NCI-H345 (cell line): ENCODE results near the gene HP1BP3.
A peak's percentile ranks its signal among the peaks of the same experiment; 100 is the strongest.

Experiments used
- DNase-seq: peaks from one replicate; lab custom pipeline; 2025; lab: John Stamatoyannopoulos, UW

Gene HP1BP3

GRCh38 chr1:20770314-20771087 is 16.6 kb downstream of the HP1BP3 start:
- no peak for DNase-seq

GRCh38 chr1:20767271-20767670 is 19.8 kb downstream of the HP1BP3 start:
- DNase-seq, result no peak

GRCh38 chr1:20763417-20763816 is 23.7 kb downstream of the HP1BP3 start:
- no peak for DNase-seq

GRCh38 chr1:20760322-20760721 is 26.8 kb downstream of the HP1BP3 start:
- no peak for DNase-seq

GRCh38 chr1:20753589-20753988 is 33.5 kb downstream of the HP1BP3 start:
- DNase-seq, result no peak

- DNase-seq, result no peak
Measured at GRCh38 chr1:20751462-20751990, 35.6 kb downstream of the HP1BP3 start.

GRCh38 chr1:20742671-20743070 is 44.4 kb downstream of the HP1BP3 start:
- DNase-seq, result no peak

GRCh38 chr1:20740781-20741180 is 46.3 kb downstream of the HP1BP3 start:
- no peak for DNase-seq

- no peak for DNase-seq
Measured at GRCh38 chr1:20739225-20739624, 47.9 kb downstream of the HP1BP3 start.

GRCh38 chr1:20735581-20736111 is 51.5 kb downstream of the HP1BP3 start:
- peak; percentile 24 for DNase-seq

GRCh38 chr1:20733360-20733975 is 53.6 kb downstream of the HP1BP3 start:
- no peak for DNase-seq

- peak; percentile 80 for DNase-seq
Measured at GRCh38 chr1:20732588-20733359, 54.3 kb downstream of the HP1BP3 start, which contains the start of gene SH2D5. SH2D5 (minus strand) TSS chr1:20732703; CDS start chr1:20728044, 4,659 bp downstream.

GRCh38 chr1:20732071-20732587 is 55.0 kb downstream of the HP1BP3 start:
- DNase-seq, result peak; percentile 80

- DNase-seq, result no peak
Measured at GRCh38 chr1:20731057-20731991, 55.8 kb downstream of the HP1BP3 start.

- no peak for DNase-seq
Measured at GRCh38 chr1:20730690-20731056, 56.4 kb downstream of the HP1BP3 start.

- no peak for DNase-seq
Measured at GRCh38 chr1:20729990-20730689, 57.0 kb downstream of the HP1BP3 start.

GRCh38 chr1:20729155-20729931 is 57.8 kb downstream of the HP1BP3 start:
- no peak for DNase-seq

- no peak for DNase-seq
Measured at GRCh38 chr1:20728371-20729154, 58.5 kb downstream of the HP1BP3 start.
